HepG2 (cell line): ENCODE measurements around the gene IGFLR1. TPM values are rescaled to one million over a fixed set of nuclear protein-coding genes. Genes with fewer than 3 reads are reported as not detected.

ENCODE experiments used
- ATAC-seq: fragments of 200-7000 bp; cut with Tn5 transposase; 3 replicates; pipeline ENCODE4 v1.9.1; 2020; ENCODE audit warnings: mild to moderate bottlenecking, moderate library complexity
- Bru-seq: library from RNA; stranded (reverse); fragments of 400-500 nt; gene quantifications from one replicate; lab custom pipeline; 2021; lab: Mats Ljungman, UMichigan
- BruChase-seq, 2 experiments: library from RNA; stranded (reverse); fragments of 400-500 nt; gene quantifications; one replicate each; lab custom pipeline; 2021; lab: Mats Ljungman, UMichigan
- BruUV-seq: library from RNA; stranded (reverse); fragments of 400-500 nt; replicated peaks from 2 replicates; lab custom pipeline; 2021; lab: Mats Ljungman, UMichigan
- CTCF ChIA-PET: fragments of 300-600 bp; formaldehyde crosslinking; extraction: SDS; loops from one replicate; lab custom pipeline; 2021; ENCODE audit warnings: low total read pairs, inconsistent platforms, low intra/inter-chr PET ratio; lab: Yijun Ruan, JAX
- POLR2A ChIA-PET: fragments of 350-600 bp; sonication (Branson Sonifier 250); formaldehyde crosslinking; loops from one replicate; lab custom pipeline; 2020; ENCODE audit warnings: antibody characterized with exemption, inconsistent platforms; lab: Yijun Ruan, JAX
- DNase-seq: peaks from one replicate; pipeline ENCODE4 v3.0.0-alpha.2; 2015; ENCODE audit warnings: low spot score
- FAIRE-seq: peaks from 3 replicates; lab custom pipeline; 2011; peaks lifted over from hg19 to GRCh38; lab: Jason Lieb, UNC
- H2AFZ ChIP-seq: one replicate; pipeline ENCODE4 v1.6.1; 2011; ENCODE audit warnings: low read length, inconsistent platforms
- H3K27ac ChIP-seq: fragments of 300-600 bp; 3 replicates; pipeline ENCODE4 v1.8.0; 2011; ENCODE audit warnings: mixed run types, mild to moderate bottlenecking, mixed read lengths, low read length, inconsistent platforms; ENCODE audit not compliant: insufficient read depth; ENCODE audit errors: extremely low read length
- H3K27me3 ChIP-seq, 2 experiments: fragments of 200-600 bp in 1 of 2; 2 replicates in 1 of 2; 3 replicates in 1 of 2; pipeline versions ENCODE4 v1.6.0 to v1.8.0; 2011; ENCODE audit warnings: low read length in 2 of 2, mild to moderate bottlenecking in 2 of 2, moderate library complexity in 2 of 2, inconsistent platforms in 1 of 2; ENCODE audit not compliant: insufficient read depth in 2 of 2, control insufficient read depth in 1 of 2
- H3K36me3 ChIP-seq, 2 experiments: fragments of 200-600 bp in 1 of 2; replicated peaks in 1 of 2; 2 replicates in 1 of 2; 3 replicates in 1 of 2; pipeline versions ENCODE4 v1.5.1 to v1.8.0; 2011; ENCODE audit warnings: low read length in 2 of 2, inconsistent platforms in 1 of 2; ENCODE audit not compliant: insufficient read depth in 2 of 2, control insufficient read depth in 1 of 2
- H3K4me1 ChIP-seq: 2 replicates; pipeline ENCODE4 v1.5.1; 2012; ENCODE audit warnings: low read length, inconsistent platforms; ENCODE audit not compliant: insufficient read depth
- H3K4me2 ChIP-seq: 2 replicates; pipeline ENCODE4 v1.6.0; 2011; ENCODE audit warnings: low read depth, low read length, inconsistent platforms
- H3K4me3 ChIP-seq, 3 experiments: fragments of 200-600 bp in 1 of 3; sonication (generic), shearing (Covaris generic) in 1 of 3; replicated peaks in 1 of 3; 2 replicates each; pipeline ENCODE4 v1.5.1; 2011 to 2016; ENCODE audit warnings: low read length in 3 of 3, inconsistent platforms in 2 of 3, low read depth in 2 of 3, mild to moderate bottlenecking in 2 of 3, control low read depth in 1 of 3, mixed read lengths in 1 of 3; ENCODE audit not compliant: insufficient read depth in 1 of 3
- H3K79me2 ChIP-seq: one replicate; pipeline ENCODE4 v1.6.1; 2011; ENCODE audit warnings: low read length, inconsistent platforms; ENCODE audit not compliant: insufficient read depth
- H3K9ac ChIP-seq: 2 replicates; pipeline ENCODE4 v1.6.0; 2011; ENCODE audit warnings: mild to moderate bottlenecking, low read depth, low read length, inconsistent platforms; ENCODE audit not compliant: insufficient read depth
- H3K9me3 ChIP-seq: 2 replicates; pipeline ENCODE4 v1.5.1; 2012; ENCODE audit warnings: mild to moderate bottlenecking, low read length
- H4K20me1 ChIP-seq: 2 replicates; pipeline ENCODE4 v1.6.0; 2011; ENCODE audit warnings: inconsistent platforms, mild to moderate bottlenecking, low read length, moderate library complexity; ENCODE audit not compliant: insufficient read depth
- ATF1 ChIP-seq: IDR thresholded peaks from 2 replicates; pipeline ENCODE4 v1.6.1; 2016; ENCODE audit warnings: mild to moderate bottlenecking, control low read depth
- DMTF1 ChIP-seq: sonication (generic); formaldehyde crosslinking; IDR thresholded peaks from 2 replicates; pipeline ENCODE4 v1.4.0; 2020; ENCODE audit warnings: mild to moderate bottlenecking, missing genetic modification reagents
- KMT2B ChIP-seq: IDR thresholded peaks from 2 replicates; pipeline ENCODE4 v1.6.1; 2016; ENCODE audit warnings: missing genetic modification reagents, missing compliant biosample characterization
- MYNN ChIP-seq: sonication (generic); formaldehyde crosslinking; IDR thresholded peaks from 2 replicates; pipeline ENCODE4 v1.4.0; 2020; ENCODE audit warnings: mild to moderate bottlenecking, low read depth, missing genetic modification reagents
- ZBTB25 ChIP-seq: IDR thresholded peaks from 2 replicates; pipeline ENCODE4 v1.6.1; 2018; ENCODE audit warnings: missing genetic modification reagents
- WGBS: methylation state at CpG from one replicate; pipeline ENCODE4 v1.1.6; 2017; ENCODE audit warnings: low lambda C conversion rate; 5-methylcytosine and 5-hydroxymethylcytosine counted together
- in situ Hi-C: cut with HindIII; loops from 2 replicates; pipeline ENCODE4 v1.10.0; 2017; ENCODE audit warnings: low pct_unique_long_range_greater_than_20kb; ENCODE audit not compliant: extremely low pct_ligation_motif_present
- intact Hi-C: fragments of 100-400 bp; cut with micrococcal nuclease; formaldehyde crosslinking; loops from one replicate; pipeline ENCODE4 v1.10.0; 2022; ENCODE audit not compliant: unreplicated experiment
- long read RNA-seq, 2 experiments: library from RNA in 1 of 2; library from polyadenylated mRNA in 1 of 2; stranded (forward) in 1 of 2; unstranded in 1 of 2; transcript quantifications; one replicate each; pipeline ENCODE4 v2.0.0, GENCODE V29; 2019 to 2022
- polyA minus RNA-seq, 3 experiments: library from RNA; depleted of rRNA, polyadenylated mRNA; stranded (reverse); fragments of >200 nt; gene quantifications; 2 replicates each; pipeline ENCODE4 v1.2.3, GENCODE V29; 2011; ENCODE audit warnings: low replicate concordance in 1 of 3
- polyA plus RNA-seq, 8 experiments: library from polyadenylated mRNA; depleted of rRNA in 3 of 8; stranded (reverse) in 7 of 8; unstranded in 1 of 8; fragments of >200 nt; fragmentation: Illumina TruSeq in 4 of 8; extraction: Trizol in 4 of 8; gene quantifications; 2 replicates each; pipeline versions ENCODE4 v1.2.1 to v1.2.3, GENCODE V29; 2011 to 2016; ENCODE audit warnings: low read depth in 4 of 8, missing spikeins in 1 of 8, mixed read lengths in 1 of 8; ENCODE audit not compliant: insufficient read depth in 1 of 8
- total RNA-seq, 5 experiments: library from RNA; depleted of rRNA; stranded (reverse); fragments of >200 nt; fragmentation: Illumina TruSeq; extraction: Trizol; gene quantifications; 2 replicates each; pipeline ENCODE4 v1.2.3, GENCODE V29; 2016; ENCODE audit warnings: low read depth in 1 of 5

The IGFLR1 gene
- total RNA-seq (2016; rRNA removed; fragmentation: Illumina TruSeq; extraction: Trizol) (3.4 and 5.4 TPM in 2 replicates), polyA plus RNA-seq (2011; rRNA removed) (7.4 and 8.9 TPM in 2 replicates), polyA minus RNA-seq (2011; rRNA and poly(A)+ RNA removed; ENCODE audit: low replicate concordance) (4.9 and 7.7 TPM in 2 replicates), Bru-seq, nascent RNA (percentile 43 among the genes with signal in this experiment), BruChase-seq, experiment 1, labeled RNA remaining after a 6-hour chase (percentile 67 among the genes with signal in this experiment), BruChase-seq, experiment 2, labeled RNA remaining after a 2-hour chase (percentile 53 among the genes with signal in this experiment)
- total RNA-seq (2016; cell fraction: cytosol; rRNA removed; fragmentation: Illumina TruSeq; extraction: Trizol; ENCODE audit: low read depth): 9.3 and 12.1 TPM in 2 replicates
- 3.8 and 6.5 TPM in 2 replicates for total RNA-seq (2016; cell fraction: insoluble cytoplasmic fraction; rRNA removed; fragmentation: Illumina TruSeq; extraction: Trizol)
- total RNA-seq (2016; cell fraction: membrane; rRNA removed; fragmentation: Illumina TruSeq; extraction: Trizol): 11.9 and 15.5 TPM in 2 replicates
- total RNA-seq (2016; cell fraction: nucleus; rRNA removed; fragmentation: Illumina TruSeq; extraction: Trizol): 2.7 and 3.9 TPM in 2 replicates
- polyA plus RNA-seq (2011; cell fraction: cytosol; rRNA removed): 6.5 and 8.4 TPM in 2 replicates
- 22.4 and 23.0 TPM in 2 replicates for polyA plus RNA-seq (2011; cell fraction: nucleus; rRNA removed)
- 2.8 and 4.2 TPM in 2 replicates for polyA plus RNA-seq (2012)
- 22.3 and 24.5 TPM in 2 replicates for polyA plus RNA-seq (2016; cell fraction: cytosol; fragmentation: Illumina TruSeq; extraction: Trizol; ENCODE audit: low read depth)
- 6.5 and 10.6 TPM in 2 replicates for polyA plus RNA-seq (2016; cell fraction: insoluble cytoplasmic fraction; fragmentation: Illumina TruSeq; extraction: Trizol; ENCODE audit: low read depth)
- polyA plus RNA-seq (2016; cell fraction: membrane; fragmentation: Illumina TruSeq; extraction: Trizol; ENCODE audit: low read depth): 24.0 and 25.4 TPM in 2 replicates
- 11.7 and 17.1 TPM in 2 replicates for polyA plus RNA-seq (2016; cell fraction: nucleus; fragmentation: Illumina TruSeq; extraction: Trizol; ENCODE audit: insufficient read depth, low read depth)
- 1.3 and 3.7 TPM in 2 replicates for polyA minus RNA-seq (2011; cell fraction: cytosol; rRNA and poly(A)+ RNA removed)
- 2.8 and 3.2 TPM in 2 replicates for polyA minus RNA-seq (2011; cell fraction: nucleus; rRNA and poly(A)+ RNA removed)
- long read RNA-seq, experiment 1, partial matches to known transcripts: 0 of 6 reads
- long read RNA-seq, experiment 1, other reads (novel, unspliced or antisense): 4 of 6 reads
- long read RNA-seq, experiment 2, partial matches to known transcripts: 0 of 6 reads
- long read RNA-seq, experiment 2, other reads (novel, unspliced or antisense): 2 of 6 reads

GRCh38 chr19:35742121-35742724, at the start of gene IGFLR1:
IGFLR1 (minus strand) TSS chr19:35742452; CDS start chr19:35741180, 1,272 bp downstream.
- no TSS peak for BruUV-seq
- Histone ChIP-seq H3K4me3 (peak within 1 kb of the TSS in 2 of 3 experiments; percentile 50 to 84; a peak in 4 of 6 replicates), H3K27me3 (no peaks in the 10 kb centered on the region; a peak in 1 of 5 replicates), H3K4me2 (peak within 1 kb of the TSS; percentile 94; the same call in 1 of the 2 replicates), H3K36me3 (peaks cover 8 to 19% of the 10 kb centered on the region in 2 experiments; a peak in 4 of 5 replicates), H2AFZ (no peak within 1 kb of the TSS), H3K79me2 (peaks cover 9% of the 10 kb centered on the region), H3K4me1 (peaks cover 40% of the 10 kb centered on the region), H3K9me3 (no peaks in the 10 kb centered on the region), H3K27ac (peak within 1 kb of the TSS; percentile 89), H4K20me1 (no peaks in the 10 kb centered on the region), H3K9ac (peak within 1 kb of the TSS; percentile 77)
- TF ChIP-seq MYNN (no peak), KMT2B (CRISPR knock-in tag) (no peak), DMTF1 (CRISPR knock-in tag) (no peak), ZBTB25 (CRISPR knock-in tag) (no peak), ATF1 (CRISPR knock-in tag) (no peak)
- ChIA-PET CTCF (no interaction called here), POLR2A (no interaction called here)
- DNase-seq: no peak
- no peak for FAIRE-seq
- in situ Hi-C loops (no loop called here), intact Hi-C loops (loop anchor here (10.0 kb wide), 1 partner anchor 47 kb away; no protein-coding TSS in a partner anchor)
- WGBS: 98% methylated on average over 7 of the region's 9 CpGs
- no peak for ATAC-seq
